NCI-H2081 treated with DMSO at 0.1 percent for 48 hours (cell line): ENCODE measurements around the gene RNF180.
"Not testable (repeated sequence)": the region's sequence is repeated elsewhere in the genome, so short reads cannot be mapped to it uniquely, and the experiment has no call there.

Source experiments
- DNase-seq: peaks from one replicate; lab custom pipeline; 2025; lab: John Stamatoyannopoulos, UW

Gene RNF180

DNA sequence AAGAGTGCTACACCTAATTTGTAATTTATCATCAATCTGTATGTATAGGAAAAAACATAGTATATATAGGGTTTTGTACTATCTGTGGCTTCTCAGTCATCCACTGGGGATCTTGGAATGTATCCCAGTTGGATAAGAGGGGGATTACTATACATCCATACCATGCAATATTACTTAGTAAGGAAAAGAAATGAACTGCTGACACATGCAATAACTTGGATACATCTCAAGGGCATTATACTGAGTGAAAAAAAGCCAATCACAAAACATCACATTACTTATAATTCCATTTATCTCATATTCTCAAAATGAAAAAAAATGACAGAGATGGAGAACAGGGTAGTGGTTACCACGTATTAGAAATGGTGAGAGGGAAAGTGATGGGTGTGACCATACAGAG, 231.9 kb downstream of the RNF180 start:
- DNase-seq, result no peak

DNA sequence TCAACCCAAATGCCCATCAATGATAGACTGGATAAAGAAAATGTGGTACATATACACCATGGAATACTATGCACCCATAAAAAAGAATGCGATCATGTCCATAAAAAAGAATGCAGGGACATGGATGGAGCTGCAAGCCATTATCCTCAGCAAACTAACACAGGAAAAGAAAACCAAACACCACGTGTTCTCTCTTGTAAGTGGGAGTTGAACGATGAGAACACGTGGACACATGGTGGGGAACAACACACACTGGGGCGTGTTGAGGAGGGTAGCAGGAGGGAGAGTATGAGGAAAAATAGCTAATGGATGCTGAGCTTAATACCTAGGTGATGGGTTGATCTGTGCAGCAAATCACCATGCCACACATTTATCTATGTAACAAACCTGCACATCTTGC, 233.1 kb downstream of the RNF180 start:
- DNase-seq, result not testable (repeated sequence)

DNA sequence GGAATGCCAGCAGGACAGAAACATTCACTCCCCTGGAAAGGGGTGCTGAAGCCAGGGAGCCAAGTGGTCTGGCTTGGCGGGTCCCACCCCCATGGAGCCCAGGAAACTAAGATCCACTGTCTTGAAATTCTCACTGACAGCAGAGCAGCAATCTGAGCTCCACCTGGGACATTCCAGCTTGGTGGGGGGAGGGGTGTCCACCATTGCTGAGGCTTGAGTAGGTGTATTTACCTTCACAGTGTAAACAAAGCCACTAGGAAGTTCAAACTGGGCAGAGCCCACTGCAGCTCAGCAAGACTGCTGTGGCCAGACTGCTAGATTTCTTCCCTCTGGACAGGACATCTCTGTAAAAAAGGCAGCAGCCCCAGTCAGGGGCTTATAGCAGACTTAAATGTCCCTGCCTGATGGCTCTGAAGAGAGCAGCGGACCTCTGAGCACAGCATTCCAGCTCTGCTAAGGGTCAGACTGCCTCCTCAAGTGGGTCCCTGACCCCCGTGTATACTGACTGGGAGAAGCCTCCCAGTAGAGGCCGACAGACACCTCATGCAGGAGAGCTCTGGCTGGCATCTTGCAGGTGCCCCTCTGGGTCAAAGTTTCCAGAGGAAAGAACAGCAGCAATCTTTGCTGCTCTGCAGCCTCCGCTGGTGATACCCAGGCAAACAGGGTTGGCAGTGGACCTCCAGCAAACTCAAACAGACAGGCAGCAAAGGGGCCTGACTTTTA, 241.6 kb downstream of the RNF180 start:
- not testable (repeated sequence) for DNase-seq

DNA sequence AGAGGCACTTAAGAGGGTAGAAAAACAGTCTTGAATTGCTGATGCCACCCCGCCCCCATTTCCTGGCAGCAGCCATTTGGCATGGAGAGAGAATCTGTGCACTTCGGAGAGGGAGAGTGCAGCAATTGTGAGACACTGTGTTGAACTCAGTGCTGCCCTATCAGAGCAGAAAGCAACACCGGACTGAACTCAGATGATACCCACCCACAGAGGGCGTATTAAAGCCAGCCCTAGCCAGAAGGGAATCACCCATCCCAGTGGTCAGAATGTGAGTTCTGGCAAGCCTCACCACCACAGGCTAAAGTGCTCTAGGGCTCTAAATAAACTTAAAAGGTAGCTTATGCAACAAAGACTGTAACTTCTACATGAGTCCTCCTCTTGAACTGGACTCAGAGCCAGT, 251.7 kb downstream of the RNF180 start:
- no peak for DNase-seq

DNA sequence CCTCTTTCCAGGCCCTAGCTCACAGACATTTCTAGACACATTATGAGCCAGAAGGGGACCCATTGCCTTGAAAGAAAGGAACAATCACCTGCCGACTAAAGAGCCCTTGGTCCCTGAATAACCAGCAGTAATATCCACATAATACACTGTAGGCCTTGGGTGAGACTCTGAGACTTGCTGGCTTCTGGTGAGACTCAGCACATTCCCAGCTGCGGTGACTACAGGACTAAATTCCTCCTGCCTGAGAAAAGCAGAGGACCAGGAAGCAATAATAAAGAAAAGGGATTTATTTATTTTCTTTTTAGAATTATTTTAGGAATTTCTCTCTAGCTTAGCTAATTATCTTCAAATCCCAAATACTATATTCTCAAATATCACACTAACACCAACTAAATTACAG, 252.4 kb downstream of the RNF180 start:
- no peak for DNase-seq
